ENCODE measurements around the gene FGR. TPM values are rescaled to one million over a fixed set of nuclear protein-coding genes. Genes with fewer than 3 reads are reported as not detected.

The FGR gene
- total RNA-seq, 2 donors from 2014 or later, result 4.0 to 10.8 TPM

- no peaks in the 10 kb centered on the region for H3K36me3 ChIP-seq
- DNase-seq (ENCODE audit: low spot score), result no peak
- no peaks in the 10 kb centered on the region for H3K9me3 ChIP-seq
- WGBS, result 52% methylated on average over 12 of the region's 12 CpGs
- H3K4me3 ChIP-seq, result no peak overlapping the region
- H3K27ac ChIP-seq, result peak overlapping the region in 1 of 2 donors; percentile 8
- TF ChIP-seq CTCF (IDR thresholded peaks at IDR 0.05), result no peak
- TF ChIP-seq POLR2AphosphoS5 (IDR thresholded peaks at IDR 0.05), result no peak
- TF ChIP-seq POLR2A (IDR thresholded peaks at IDR 0.05), result no peak
- peaks cover 12% of the 10 kb centered on the region for H3K4me1 ChIP-seq (replicated peaks)
- intact Hi-C loops (cut with DNase I), result no loop called here
- no peaks in the 10 kb centered on the region for H3K27me3 ChIP-seq (replicated peaks; ENCODE audit: insufficient read depth)
Measured at GRCh38 chr1:27588256-27589232, 46.4 kb downstream of the FGR start.

- Histone ChIP-seq H3K4me1 (replicated peaks) (peaks cover 10% of the 10 kb centered on the region), H3K9me3 (no peaks in the 10 kb centered on the region), H3K27me3 (replicated peaks; ENCODE audit: insufficient read depth) (no peaks in the 10 kb centered on the region), H3K36me3 (no peaks in the 10 kb centered on the region), H3K27ac (no peak overlapping the region), H3K4me3 (no peak overlapping the region)
- 58% methylated on average over 3 of the region's 3 CpGs for WGBS
- DNase-seq (ENCODE audit: low spot score), result no peak
- TF ChIP-seq POLR2AphosphoS5 (IDR thresholded peaks at IDR 0.05) (no peak), CTCF (IDR thresholded peaks at IDR 0.05) (no peak)
- intact Hi-C loops (cut with DNase I), result no loop called here
Measured at GRCh38 chr1:27585684-27586083, 49.3 kb downstream of the FGR start.

- no peak for DNase-seq (ENCODE audit: low spot score)
- Histone ChIP-seq H3K4me1 (replicated peaks) (no peaks in the 10 kb centered on the region), H3K27me3 (replicated peaks; ENCODE audit: insufficient read depth) (no peaks in the 10 kb centered on the region), H3K36me3 (no peaks in the 10 kb centered on the region), H3K9me3 (no peaks in the 10 kb centered on the region), H3K27ac (no peak overlapping the region), H3K4me3 (no peak overlapping the region)
- WGBS, result 87% methylated on average over 3 of the region's 3 CpGs
- TF ChIP-seq CTCF (IDR thresholded peaks at IDR 0.05) (no peak), POLR2A (IDR thresholded peaks at IDR 0.05) (no peak), POLR2AphosphoS5 (IDR thresholded peaks at IDR 0.05) (no peak)
- intact Hi-C loops (cut with DNase I), result no loop called here
Measured at GRCh38 chr1:27584453-27584852, 50.5 kb downstream of the FGR start.

- Histone ChIP-seq H3K27ac (no peak overlapping the region), H3K4me3 (no peak overlapping the region), H3K9me3 (no peaks in the 10 kb centered on the region), H3K4me1 (replicated peaks) (no peaks in the 10 kb centered on the region), H3K27me3 (replicated peaks; ENCODE audit: insufficient read depth) (no peaks in the 10 kb centered on the region), H3K36me3 (no peaks in the 10 kb centered on the region)
- 72% methylated on average over 3 of the region's 3 CpGs for WGBS
- TF ChIP-seq POLR2AphosphoS5 (IDR thresholded peaks at IDR 0.05), result no peak
- no peak for TF ChIP-seq POLR2A (IDR thresholded peaks at IDR 0.05)
- TF ChIP-seq CTCF (IDR thresholded peaks at IDR 0.05), result no peak
- intact Hi-C loops (cut with DNase I), result no loop called here
- no peak for DNase-seq (ENCODE audit: low spot score)
Measured at GRCh38 chr1:27583479-27583878, 51.5 kb downstream of the FGR start.

GRCh38 chr1:27581823-27582243 lies 53.2 kb downstream of the FGR start:
- H3K9me3 ChIP-seq, result no peaks in the 10 kb centered on the region
- no peaks in the 10 kb centered on the region for H3K27me3 ChIP-seq (replicated peaks; ENCODE audit: insufficient read depth)
- no peak overlapping the region for H3K4me3 ChIP-seq
- WGBS, result 80% methylated on average over 6 of the region's 6 CpGs
- no peak for DNase-seq (ENCODE audit: low spot score)
- peak overlapping the region in 1 of 2 donors; percentile 9 for H3K27ac ChIP-seq
- no peaks in the 10 kb centered on the region for H3K4me1 ChIP-seq (replicated peaks)
- TF ChIP-seq CTCF (IDR thresholded peaks at IDR 0.05) (no peak), POLR2AphosphoS5 (IDR thresholded peaks at IDR 0.05) (no peak), POLR2A (IDR thresholded peaks at IDR 0.05) (no peak)
- intact Hi-C loops (cut with DNase I), result no loop called here
- H3K36me3 ChIP-seq, result no peaks in the 10 kb centered on the region
